ENCODE data around the gene PROZ. TPM values are rescaled to one million over a fixed set of nuclear protein-coding genes. Genes with fewer than 3 reads are reported as not detected.

PROZ gene
- total RNA-seq, 1 experiment from 2014 or later = not detected

DNA sequence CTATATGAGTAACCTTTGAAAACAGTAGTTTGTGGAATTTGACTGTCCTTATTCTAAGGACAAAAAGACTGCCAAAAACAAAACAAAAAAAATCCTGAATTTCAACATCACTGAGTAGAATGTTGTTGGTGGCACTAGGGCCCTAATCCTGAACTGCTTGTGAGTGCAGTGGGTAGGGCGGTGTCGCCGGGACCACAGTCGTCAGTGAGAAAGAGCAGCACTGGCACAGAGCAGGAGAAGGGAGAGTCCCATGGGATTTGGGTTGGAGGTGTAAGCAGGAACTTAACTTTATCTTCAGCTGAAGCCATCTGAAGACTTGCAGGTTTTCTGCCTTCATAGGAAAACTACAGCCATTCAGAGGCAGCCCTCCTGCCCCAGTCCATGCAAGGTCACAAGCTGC lies 44.5 kb downstream of the PROZ start:
- Histone ChIP-seq H3K9me3 (ENCODE audit: control insufficient read depth, low read depth, low read length) (no peaks in the 10 kb centered on the region), H3K4ac (ENCODE audit: low read depth, low read length) (no peak overlapping the region), H4K8ac (replicated peaks; ENCODE audit: insufficient read length, low read depth, low read length) (no peak overlapping the region), H3K79me1 (ENCODE audit: insufficient read depth, low read depth, low read length, poor library complexity, severe bottlenecking) (peaks cover 14% of the 10 kb centered on the region), H2AK5ac (ENCODE audit: insufficient read length, low read length) (no peak overlapping the region), H3K23ac (ENCODE audit: insufficient read length, low read depth, low read length) (no peak overlapping the region), H2BK5ac (ENCODE audit: insufficient read length, low read length) (no peak overlapping the region), H3K79me2 (ENCODE audit: insufficient read depth, low read length) (peaks cover 46% of the 10 kb centered on the region), H3K14ac (ENCODE audit: insufficient read depth, low read length) (no peak overlapping the region), H2BK12ac (ENCODE audit: insufficient read length, low read depth, low read length) (no peak overlapping the region), H2BK20ac (ENCODE audit: low read depth, low read length, poor library complexity, severe bottlenecking) (no peak overlapping the region), H3K27ac (ENCODE audit: insufficient read length, low read depth, low read length) (no peak overlapping the region), H3K56ac (ENCODE audit: insufficient read length, low read depth, low read length) (no peak overlapping the region), H3K4me1 (ENCODE audit: insufficient read depth, low read length) (no peaks in the 10 kb centered on the region), H3K23me2 (ENCODE audit: insufficient read length, low read depth, low read length, poor library complexity, severe bottlenecking) (peaks cover 4% of the 10 kb centered on the region), H2BK120ac (ENCODE audit: low read depth, low read length, poor library complexity, severe bottlenecking) (no peak overlapping the region), H3K9ac (ENCODE audit: extremely low read depth, insufficient read length, low read length) (no peak overlapping the region), H4K20me1 (ENCODE audit: control insufficient read depth, insufficient read depth, insufficient read length) (no peaks in the 10 kb centered on the region), H3K4me2 (ENCODE audit: insufficient read depth, insufficient read length, low read length) (no peak overlapping the region), H4K91ac (ENCODE audit: insufficient read length, low read depth, low read length) (no peak overlapping the region), H3T11ph (ENCODE audit: low read length) (no peak overlapping the region), H3K27me3 (ENCODE audit: insufficient read depth, low read length) (no peaks in the 10 kb centered on the region), H4K5ac (ENCODE audit: insufficient read length, low read depth, low read length) (no peak overlapping the region), H2BK15ac (ENCODE audit: low read depth, low read length) (no peak overlapping the region), H3K18ac (ENCODE audit: insufficient read length, low read depth, low read length) (no peak overlapping the region), H2AFZ (ENCODE audit: low read length) (no peak overlapping the region)
- TF ChIP-seq, protein P1, sequence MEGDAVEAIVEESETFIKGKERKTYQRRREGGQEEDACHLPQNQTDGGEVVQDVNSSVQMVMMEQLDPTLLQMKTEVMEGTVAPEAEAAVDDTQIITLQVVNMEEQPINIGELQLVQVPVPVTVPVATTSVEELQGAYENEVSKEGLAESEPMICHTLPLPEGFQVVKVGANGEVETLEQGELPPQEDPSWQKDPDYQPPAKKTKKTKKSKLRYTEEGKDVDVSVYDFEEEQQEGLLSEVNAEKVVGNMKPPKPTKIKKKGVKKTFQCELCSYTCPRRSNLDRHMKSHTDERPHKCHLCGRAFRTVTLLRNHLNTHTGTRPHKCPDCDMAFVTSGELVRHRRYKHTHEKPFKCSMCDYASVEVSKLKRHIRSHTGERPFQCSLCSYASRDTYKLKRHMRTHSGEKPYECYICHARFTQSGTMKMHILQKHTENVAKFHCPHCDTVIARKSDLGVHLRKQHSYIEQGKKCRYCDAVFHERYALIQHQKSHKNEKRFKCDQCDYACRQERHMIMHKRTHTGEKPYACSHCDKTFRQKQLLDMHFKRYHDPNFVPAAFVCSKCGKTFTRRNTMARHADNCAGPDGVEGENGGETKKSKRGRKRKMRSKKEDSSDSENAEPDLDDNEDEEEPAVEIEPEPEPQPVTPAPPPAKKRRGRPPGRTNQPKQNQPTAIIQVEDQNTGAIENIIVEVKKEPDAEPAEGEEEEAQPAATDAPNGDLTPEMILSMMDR (conservative IDR thresholded peaks at IDR 0.05) = no peak
- H3K4me1 Mint-ChIP-seq = peaks cover 13 to 21% of the 10 kb centered on the region in 2 experiments
- H3K27me3 Mint-ChIP-seq (ENCODE audit: low read depth) = no peaks in the 10 kb centered on the region
- no CpG with 5 or more reads among the region's 4 CpGs for WGBS (ENCODE audit: extremely low coverage, insufficient read length, low lambda C conversion rate)
- H3K36me3 Mint-ChIP-seq (ENCODE audit: insufficient read depth in 1 of 3, low read depth in 3 of 3) = peaks cover 28 to 42% (median 42%) of the 10 kb centered on the region in 3 experiments
- no peak for DNase-seq
- H3K9me3 Mint-ChIP-seq = no peaks in the 10 kb centered on the region
- no peak overlapping the region for H3K27ac Mint-ChIP-seq
- H3K4me3 Mint-ChIP-seq = no peak overlapping the region; a peak in 1 of 5 replicates

Measured in H9 (cell line).